Keratinocyte (primary cell): ENCODE results near the gene ANKRD13D. TPM values are rescaled to one million over a fixed set of nuclear protein-coding genes. Genes with fewer than 3 reads are reported as not detected.

Experiments used
- DNase-seq: peaks from one replicate; pipeline ENCODE4 v3.0.0-alpha.2; 2011; ENCODE audit warnings: low read depth, missing footprints, low spot score
- FAIRE-seq: peaks from 2 replicates; lab custom pipeline; 2011; peaks lifted over from hg19 to GRCh38; lab: Jason Lieb, UNC
- H2AFZ ChIP-seq: 2 replicates; pipeline ENCODE4 v1.6.0; 2012; ENCODE audit warnings: low read length, control low read depth, inconsistent platforms; ENCODE audit not compliant: control insufficient read depth
- H3K27ac ChIP-seq: 2 replicates; pipeline ENCODE4 v1.5.1; 2011; ENCODE audit warnings: low read length; ENCODE audit not compliant: control insufficient read depth, insufficient read depth
- H3K27me3 ChIP-seq: 3 replicates; pipeline ENCODE4 v1.6.0; 2011; ENCODE audit warnings: low read length; ENCODE audit not compliant: control insufficient read depth, insufficient read depth; ENCODE audit errors: extremely low read depth
- H3K36me3 ChIP-seq, 2 experiments: 2 replicates in 1 of 2; 3 replicates in 1 of 2; pipeline ENCODE4 v1.5.1; 2011; ENCODE audit warnings: low read length in 2 of 2, mild to moderate bottlenecking in 1 of 2; ENCODE audit not compliant: control insufficient read depth in 2 of 2, insufficient read depth in 2 of 2; ENCODE audit errors: extremely low read depth in 1 of 2
- H3K4me1 ChIP-seq: 3 replicates; pipeline ENCODE4 v1.5.1; 2011; ENCODE audit warnings: low read length; ENCODE audit not compliant: control insufficient read depth, insufficient read depth; ENCODE audit errors: extremely low read depth
- H3K4me2 ChIP-seq: 3 replicates; pipeline ENCODE4 v1.6.0; 2011; ENCODE audit warnings: low read depth, low read length; ENCODE audit not compliant: control insufficient read depth, insufficient read depth; ENCODE audit errors: extremely low read depth
- H3K4me3 ChIP-seq, 3 experiments: fragments of 200-600 bp in 1 of 3; sonication (generic) in 1 of 3; 2 replicates in 2 of 3; 3 replicates in 1 of 3; pipeline ENCODE4 v1.5.1; 2011 to 2016; ENCODE audit warnings: low read length in 3 of 3, mild to moderate bottlenecking in 3 of 3, control low read depth in 2 of 3, inconsistent platforms in 1 of 3, low read depth in 1 of 3, mixed read lengths in 1 of 3, mixed run types in 1 of 3, moderate library complexity in 1 of 3; ENCODE audit not compliant: control insufficient read depth in 2 of 3, insufficient read depth in 2 of 3; ENCODE audit errors: extremely low read depth in 1 of 3
- H3K79me2 ChIP-seq: 2 replicates; pipeline ENCODE4 v1.6.0; 2012; ENCODE audit warnings: low read length; ENCODE audit not compliant: control insufficient read depth, insufficient read depth
- H3K9ac ChIP-seq: 3 replicates; pipeline ENCODE4 v1.6.0; 2011; ENCODE audit warnings: low read length; ENCODE audit not compliant: control insufficient read depth, insufficient read depth; ENCODE audit errors: extremely low read depth
- H3K9me1 ChIP-seq: 3 replicates; pipeline ENCODE4 v1.6.0; 2011; ENCODE audit warnings: low read length; ENCODE audit not compliant: control insufficient read depth, insufficient read depth; ENCODE audit errors: extremely low read depth
- H3K9me3 ChIP-seq: 2 replicates; pipeline ENCODE4 v1.5.1; 2012; ENCODE audit warnings: low read depth, low read length; ENCODE audit not compliant: control insufficient read depth
- H4K20me1 ChIP-seq: 3 replicates; pipeline ENCODE4 v1.6.0; 2011; ENCODE audit warnings: low read length; ENCODE audit not compliant: control insufficient read depth, insufficient read depth; ENCODE audit errors: extremely low read depth
- EZH2 ChIP-seq: IDR thresholded peaks from one replicate; pipeline ENCODE4 v1.6.1; 2012; ENCODE audit warnings: inconsistent platforms, mild to moderate bottlenecking, low read length, moderate library complexity
- dilution Hi-C: fragments of 300-500 bp; cut with MboI; formaldehyde crosslinking; loops from one replicate; pipeline ENCODE4 v1.7.0; 2020; ENCODE audit warnings: low sequenced_read_pairs; ENCODE audit not compliant: extremely low pct_ligation_motif_present
- polyA plus RNA-seq, 5 experiments: library from polyadenylated mRNA; depleted of rRNA in 3 of 5; stranded (reverse) in 3 of 5; stranded (forward) in 1 of 5; unstranded in 1 of 5; fragments of >200 nt; gene quantifications; 1 replicate in 1 of 5; 2 replicates in 3 of 5; 3 replicates in 1 of 5; pipeline versions ENCODE4 v1.2.1 to v1.2.3, GENCODE V29; 2011 to 2012; ENCODE audit warnings: missing spikeins in 2 of 5, low read depth in 1 of 5, low replicate concordance in 1 of 5
- TF ChIP-seq, protein P1 (sequence below), 3 experiments: IDR thresholded peaks in 1 of 3; conservative IDR thresholded peaks in 1 of 3; optimal IDR thresholded peaks in 1 of 3; 2 replicates in 2 of 3; 3 replicates in 1 of 3; pipeline versions ENCODE3 to v1.5.1; 2011; ENCODE audit warnings: low read length in 3 of 3, mild to moderate bottlenecking in 3 of 3, moderate library complexity in 2 of 3, control low read depth in 1 of 3, inconsistent platforms in 1 of 3; ENCODE audit not compliant: insufficient read depth in 2 of 3; ENCODE audit errors: extremely low read depth in 1 of 3

Gene ANKRD13D
- polyA plus RNA-seq, 1 donor (not counting 4 experiments of a cell fraction or from before 2014, with no cell fraction given): 25.0 TPM

DNA sequence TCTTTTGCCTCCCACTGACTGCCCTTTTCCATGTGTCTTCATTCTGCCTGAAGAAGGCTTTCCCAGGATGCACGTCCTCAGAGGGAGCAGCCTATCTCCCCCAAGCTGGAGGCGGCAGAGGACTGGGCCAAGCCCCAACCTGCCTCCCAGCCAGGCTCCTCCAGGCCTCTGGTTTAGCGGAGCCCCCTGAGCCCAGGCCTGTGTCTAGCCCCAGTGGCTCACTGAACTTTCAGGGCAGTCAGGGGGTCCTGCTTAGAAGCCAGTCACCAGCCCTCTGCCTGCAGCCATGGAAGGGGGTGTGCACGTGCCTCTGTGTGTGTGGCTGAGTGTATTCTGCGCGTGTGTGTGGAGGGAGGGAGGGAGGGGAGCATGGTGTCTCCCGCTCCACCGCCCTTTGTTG lies 33.2 kb upstream of the ANKRD13D start:
- peaks cover 33 to 56% of the 10 kb centered on the region in 2 experiments for H3K36me3 ChIP-seq
- FAIRE-seq: no peak

DNA sequence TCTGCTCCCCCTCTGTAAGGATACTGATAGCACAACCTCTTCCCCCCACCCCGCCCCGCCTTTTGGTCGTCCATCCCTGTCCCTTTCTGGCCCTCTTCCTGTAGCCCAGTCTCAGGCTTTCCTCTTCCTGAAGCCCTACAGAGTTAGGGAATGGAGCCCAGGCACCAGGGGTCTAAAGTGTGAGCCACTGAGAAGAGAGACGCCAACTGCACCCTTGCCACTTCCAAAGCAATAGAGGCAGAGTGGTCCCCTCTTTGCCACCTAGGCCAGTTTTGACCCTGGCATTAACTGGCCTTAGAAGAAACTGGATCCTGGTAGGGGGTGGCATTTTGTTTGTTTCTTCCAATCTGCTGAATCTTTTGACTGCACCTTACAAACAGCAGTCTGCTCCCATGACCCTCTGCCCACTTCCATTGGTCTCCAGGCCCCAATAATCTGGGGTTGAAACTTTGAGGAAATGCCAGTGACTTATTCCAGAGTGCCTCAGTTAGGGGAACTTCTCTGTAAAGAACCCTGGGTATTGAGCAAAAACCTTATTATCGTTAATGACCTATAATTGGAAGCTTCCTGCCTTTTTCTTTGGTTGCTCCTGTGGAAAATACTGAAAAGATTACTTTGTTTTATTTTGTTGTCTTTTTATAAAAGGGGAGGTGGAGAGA lies 32.5 kb upstream of the ANKRD13D start:
- no peaks in the 10 kb centered on the region for H3K9me1 ChIP-seq
- peaks cover 26% of the 10 kb centered on the region for H3K4me1 ChIP-seq
- H2AFZ ChIP-seq: no peak overlapping the region
- no peak overlapping the region for H3K9ac ChIP-seq
- no peak for TF ChIP-seq EZH2
- TF ChIP-seq, protein P1, sequence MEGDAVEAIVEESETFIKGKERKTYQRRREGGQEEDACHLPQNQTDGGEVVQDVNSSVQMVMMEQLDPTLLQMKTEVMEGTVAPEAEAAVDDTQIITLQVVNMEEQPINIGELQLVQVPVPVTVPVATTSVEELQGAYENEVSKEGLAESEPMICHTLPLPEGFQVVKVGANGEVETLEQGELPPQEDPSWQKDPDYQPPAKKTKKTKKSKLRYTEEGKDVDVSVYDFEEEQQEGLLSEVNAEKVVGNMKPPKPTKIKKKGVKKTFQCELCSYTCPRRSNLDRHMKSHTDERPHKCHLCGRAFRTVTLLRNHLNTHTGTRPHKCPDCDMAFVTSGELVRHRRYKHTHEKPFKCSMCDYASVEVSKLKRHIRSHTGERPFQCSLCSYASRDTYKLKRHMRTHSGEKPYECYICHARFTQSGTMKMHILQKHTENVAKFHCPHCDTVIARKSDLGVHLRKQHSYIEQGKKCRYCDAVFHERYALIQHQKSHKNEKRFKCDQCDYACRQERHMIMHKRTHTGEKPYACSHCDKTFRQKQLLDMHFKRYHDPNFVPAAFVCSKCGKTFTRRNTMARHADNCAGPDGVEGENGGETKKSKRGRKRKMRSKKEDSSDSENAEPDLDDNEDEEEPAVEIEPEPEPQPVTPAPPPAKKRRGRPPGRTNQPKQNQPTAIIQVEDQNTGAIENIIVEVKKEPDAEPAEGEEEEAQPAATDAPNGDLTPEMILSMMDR (optimal IDR thresholded peaks at IDR 0.05 in 1 of 3, IDR thresholded peaks at IDR 0.05 in 1 of 3, conservative IDR thresholded peaks at IDR 0.05 in 1 of 3; ENCODE audit: extremely low read depth in 1 of 3, insufficient read depth in 2 of 3, low read length in 3 of 3): no peak
- dilution Hi-C loops: no loop called here
- no peak overlapping the region for H3K27ac ChIP-seq
- no peak overlapping the region for H3K4me2 ChIP-seq
- DNase-seq: no peak
- H4K20me1 ChIP-seq: no peaks in the 10 kb centered on the region
- no peak overlapping the region for H3K4me3 ChIP-seq
- no peak for FAIRE-seq
- no peaks in the 10 kb centered on the region for H3K9me3 ChIP-seq
- H3K36me3 ChIP-seq: peaks cover 30 to 49% of the 10 kb centered on the region in 2 experiments
- no peaks in the 10 kb centered on the region for H3K79me2 ChIP-seq
- H3K27me3 ChIP-seq: no peaks in the 10 kb centered on the region

More for the DNA sequence above, 33.2 kb upstream of the ANKRD13D start:
- H3K9me1 ChIP-seq: no peaks in the 10 kb centered on the region
- no peak overlapping the region for H3K4me2 ChIP-seq
- H4K20me1 ChIP-seq: no peaks in the 10 kb centered on the region
- H3K9me3 ChIP-seq: no peaks in the 10 kb centered on the region
- TF ChIP-seq, protein P1 (optimal IDR thresholded peaks at IDR 0.05 in 1 of 3, IDR thresholded peaks at IDR 0.05 in 1 of 3, conservative IDR thresholded peaks at IDR 0.05 in 1 of 3; ENCODE audit: extremely low read depth in 1 of 3, insufficient read depth in 2 of 3, low read length in 3 of 3): no peak
- TF ChIP-seq EZH2: no peak
- DNase-seq: no peak
- no peak overlapping the region for H3K9ac ChIP-seq
- no peak overlapping the region for H3K4me3 ChIP-seq
- dilution Hi-C loops: no loop called here
- no peak overlapping the region for H2AFZ ChIP-seq
- no peaks in the 10 kb centered on the region for H3K79me2 ChIP-seq
- H3K4me1 ChIP-seq: peaks cover 21% of the 10 kb centered on the region
- H3K27ac ChIP-seq: no peak overlapping the region
- no peaks in the 10 kb centered on the region for H3K27me3 ChIP-seq
